ENCODE measurements around the gene CROCC2. TPM values are rescaled to one million over a fixed set of nuclear protein-coding genes. Genes with fewer than 3 reads are reported as not detected.

CROCC2 gene
- total and polyA plus RNA-seq, 2 experiments from 2014 or later = not detected

DNA sequence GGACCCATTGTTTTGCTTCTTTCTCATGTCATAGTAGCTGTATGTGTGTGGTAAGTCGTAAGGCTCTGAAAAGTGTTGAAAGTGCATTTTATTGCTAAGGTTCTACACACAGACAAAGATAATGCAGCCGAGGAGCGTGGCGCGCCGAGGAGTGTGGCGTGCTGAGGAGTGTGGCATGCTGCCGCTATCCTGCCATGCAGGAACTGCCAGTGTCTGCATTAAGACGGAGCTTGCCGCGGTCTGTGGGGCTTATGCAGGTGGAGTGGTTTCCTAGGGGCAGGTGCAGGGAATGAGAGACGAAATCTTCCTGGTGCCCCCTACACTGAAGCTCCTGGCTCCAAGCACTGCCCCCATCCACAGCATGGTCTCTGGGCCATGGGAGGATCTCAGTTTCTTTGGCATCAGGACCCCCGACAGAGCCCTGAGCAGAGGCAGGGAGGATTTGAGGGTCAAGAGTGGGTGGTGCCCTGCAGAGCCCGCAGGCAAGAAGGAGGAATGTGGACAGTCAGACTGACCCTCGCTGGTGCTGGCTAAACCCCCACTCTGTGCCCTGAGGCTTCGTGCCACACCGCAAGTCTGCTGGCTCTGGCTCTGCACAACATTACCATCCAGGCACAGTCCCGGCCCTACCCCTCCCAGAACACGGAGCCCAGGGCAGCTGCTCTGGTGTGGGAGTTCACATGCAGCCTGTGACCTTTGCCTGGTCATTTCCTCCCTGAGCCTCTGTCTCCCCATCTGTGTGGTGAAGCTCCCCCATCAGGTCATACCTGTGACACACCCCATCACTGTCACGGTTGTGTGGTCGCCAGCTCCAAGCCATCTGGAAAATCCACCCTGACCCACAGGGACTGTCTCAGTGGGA is 95.5 kb downstream of the CROCC2 start:
- DNase-seq (ENCODE audit: low read depth in 1 of 2, low spot score in 1 of 2) = no peak
- TF ChIP-seq, protein P1, sequence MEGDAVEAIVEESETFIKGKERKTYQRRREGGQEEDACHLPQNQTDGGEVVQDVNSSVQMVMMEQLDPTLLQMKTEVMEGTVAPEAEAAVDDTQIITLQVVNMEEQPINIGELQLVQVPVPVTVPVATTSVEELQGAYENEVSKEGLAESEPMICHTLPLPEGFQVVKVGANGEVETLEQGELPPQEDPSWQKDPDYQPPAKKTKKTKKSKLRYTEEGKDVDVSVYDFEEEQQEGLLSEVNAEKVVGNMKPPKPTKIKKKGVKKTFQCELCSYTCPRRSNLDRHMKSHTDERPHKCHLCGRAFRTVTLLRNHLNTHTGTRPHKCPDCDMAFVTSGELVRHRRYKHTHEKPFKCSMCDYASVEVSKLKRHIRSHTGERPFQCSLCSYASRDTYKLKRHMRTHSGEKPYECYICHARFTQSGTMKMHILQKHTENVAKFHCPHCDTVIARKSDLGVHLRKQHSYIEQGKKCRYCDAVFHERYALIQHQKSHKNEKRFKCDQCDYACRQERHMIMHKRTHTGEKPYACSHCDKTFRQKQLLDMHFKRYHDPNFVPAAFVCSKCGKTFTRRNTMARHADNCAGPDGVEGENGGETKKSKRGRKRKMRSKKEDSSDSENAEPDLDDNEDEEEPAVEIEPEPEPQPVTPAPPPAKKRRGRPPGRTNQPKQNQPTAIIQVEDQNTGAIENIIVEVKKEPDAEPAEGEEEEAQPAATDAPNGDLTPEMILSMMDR (IDR thresholded peaks at IDR 0.05; ENCODE audit: low read depth, low read length) = no peak
- Histone ChIP-seq H3K27me3 (peaks cover 33% of the 10 kb centered on the region), H3K9me3 (ENCODE audit: low read depth) (no peaks in the 10 kb centered on the region), H3K36me3 (no peaks in the 10 kb centered on the region), H3K4me3 (no peak overlapping the region), H3K27ac (no peak overlapping the region), H3K4me1 (ENCODE audit: low read depth) (no peaks in the 10 kb centered on the region)

DNA sequence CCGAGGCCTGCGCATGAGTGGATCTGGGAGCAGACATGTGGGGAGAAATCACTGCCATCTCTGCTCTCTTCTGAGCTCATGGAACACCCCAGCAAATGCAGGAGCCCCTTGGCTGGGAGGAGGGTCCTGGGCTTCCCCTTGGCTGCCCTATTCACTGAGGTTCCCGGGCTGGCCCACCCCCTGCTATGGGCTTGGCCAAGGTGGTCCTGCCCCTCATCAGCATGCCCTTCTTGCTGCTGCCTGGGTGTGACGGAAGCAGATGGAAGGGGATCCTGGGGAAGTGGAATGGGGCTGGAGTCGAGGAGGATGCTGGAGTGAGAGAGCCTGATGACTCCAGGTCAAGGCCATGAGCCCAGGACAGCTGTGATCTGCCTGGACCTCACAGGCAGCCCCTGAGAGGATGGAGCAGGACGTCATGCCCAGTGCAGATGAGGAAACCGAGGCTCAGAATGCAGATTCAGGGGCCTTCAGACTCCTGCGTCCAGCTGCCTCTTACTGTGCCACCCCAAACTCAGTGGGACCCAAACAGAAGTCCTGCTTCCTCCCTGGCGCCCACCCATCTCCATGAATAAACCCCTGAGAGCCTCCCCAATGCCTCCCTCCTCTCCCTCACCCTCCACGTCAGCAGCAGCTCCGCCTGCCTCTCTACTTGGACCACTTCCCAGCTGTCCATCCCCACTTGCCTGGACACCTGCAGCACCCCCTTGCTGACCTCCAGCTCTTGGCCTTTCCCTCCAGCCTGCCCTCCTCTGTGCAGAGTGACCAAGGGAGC is 96.3 kb downstream of the CROCC2 start:
- Histone ChIP-seq H3K36me3 (no peaks in the 10 kb centered on the region), H3K4me1 (ENCODE audit: low read depth) (no peaks in the 10 kb centered on the region), H3K27me3 (peaks cover 33% of the 10 kb centered on the region), H3K4me3 (no peak overlapping the region), H3K9me3 (ENCODE audit: low read depth) (no peaks in the 10 kb centered on the region), H3K27ac (no peak overlapping the region)
- TF ChIP-seq, protein P1 (IDR thresholded peaks at IDR 0.05; ENCODE audit: low read depth, low read length) = no peak
- DNase-seq (ENCODE audit: low read depth in 1 of 2, low spot score in 1 of 2) = no peak

DNA sequence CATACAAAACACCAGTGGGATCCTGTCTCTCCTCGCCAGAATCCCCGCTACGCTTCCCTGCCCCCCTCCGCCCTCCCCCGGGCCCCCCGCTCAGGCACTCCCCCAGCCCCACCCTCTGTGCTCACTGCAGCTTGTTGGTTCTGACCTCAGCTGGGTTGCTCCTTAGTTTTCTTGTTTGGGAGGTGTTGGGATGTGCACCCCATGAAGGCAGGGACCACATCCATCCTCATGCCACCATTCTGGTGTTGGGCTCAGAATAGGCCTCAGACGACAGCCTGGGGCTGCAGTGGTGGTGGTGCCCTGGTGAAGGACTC is 96.9 kb downstream of the CROCC2 start:
- no peak overlapping the region for H3K27ac ChIP-seq
- TF ChIP-seq, protein P1 (IDR thresholded peaks at IDR 0.05; ENCODE audit: low read depth, low read length) = no peak
- no peaks in the 10 kb centered on the region for H3K4me1 ChIP-seq (ENCODE audit: low read depth)
- no peak overlapping the region for H3K4me3 ChIP-seq
- no peaks in the 10 kb centered on the region for H3K36me3 ChIP-seq
- peaks cover 33% of the 10 kb centered on the region for H3K27me3 ChIP-seq
- H3K9me3 ChIP-seq (ENCODE audit: low read depth) = no peaks in the 10 kb centered on the region
- DNase-seq (ENCODE audit: low read depth in 1 of 2, low spot score in 1 of 2) = no peak

DNA sequence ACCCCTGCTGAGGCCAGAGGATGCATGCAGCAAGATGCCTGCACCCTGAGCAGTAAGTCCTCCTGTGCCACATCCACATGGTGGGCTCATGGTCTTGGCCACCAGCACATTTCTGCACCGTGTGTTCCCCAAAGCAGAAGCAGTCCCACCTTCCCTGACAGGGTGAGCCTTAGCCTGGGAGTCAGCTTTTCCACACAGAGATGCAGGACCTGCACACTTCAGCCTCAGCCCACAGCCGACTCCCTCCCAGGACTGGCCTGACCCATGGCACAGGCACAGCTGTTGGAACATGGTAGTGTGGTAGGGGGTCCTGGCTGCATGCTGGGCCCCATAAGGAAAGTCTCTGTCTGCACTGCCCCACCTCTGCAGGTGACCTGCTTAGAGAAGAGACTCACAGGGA is 97.2 kb downstream of the CROCC2 start:
- H3K36me3 ChIP-seq = no peaks in the 10 kb centered on the region

DNA sequence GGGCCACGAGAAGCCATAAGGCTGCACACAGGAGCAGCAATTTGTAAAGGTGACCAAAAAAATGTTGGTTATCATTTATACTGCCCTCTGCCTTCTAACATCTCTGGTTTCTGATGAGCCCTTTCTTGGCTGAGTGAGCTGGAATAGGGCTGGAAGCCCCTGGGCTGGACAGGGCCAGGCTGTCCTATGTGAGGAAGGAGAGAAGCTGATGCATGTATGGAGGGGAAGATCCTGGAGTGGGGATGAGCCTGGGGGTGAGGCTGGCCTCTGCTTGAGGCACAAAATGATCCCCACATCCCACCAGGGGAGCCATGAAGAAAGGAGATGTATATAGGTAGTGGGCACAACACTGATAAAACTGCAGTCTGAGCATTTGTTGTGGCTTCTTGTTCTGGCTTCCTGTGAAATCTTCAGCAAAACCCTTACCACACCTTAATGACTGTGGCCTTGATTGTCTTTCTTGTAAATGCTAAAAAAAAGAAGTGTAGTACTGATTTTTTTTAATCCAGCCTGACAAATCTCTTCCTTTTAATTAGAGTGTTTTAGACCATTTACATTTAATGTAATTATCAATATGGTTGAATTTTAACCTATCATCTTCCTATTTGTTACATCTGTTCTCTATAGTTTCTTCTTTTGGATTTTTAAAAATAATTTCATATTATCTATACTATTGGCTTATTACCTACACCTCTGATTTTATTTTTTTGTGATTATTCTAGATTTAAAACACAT is 97.9 kb downstream of the CROCC2 start:
- TF ChIP-seq, protein P1 (IDR thresholded peaks at IDR 0.05; ENCODE audit: low read depth, low read length) = no peak
- H3K9me3 ChIP-seq (ENCODE audit: low read depth) = no peaks in the 10 kb centered on the region
- H3K4me3 ChIP-seq = no peak overlapping the region
- DNase-seq (ENCODE audit: low read depth in 1 of 2, low spot score in 1 of 2) = no peak
- no peaks in the 10 kb centered on the region for H3K4me1 ChIP-seq (ENCODE audit: low read depth)
- no peaks in the 10 kb centered on the region for H3K36me3 ChIP-seq
- no peak overlapping the region for H3K27ac ChIP-seq
- peaks cover 29% of the 10 kb centered on the region for H3K27me3 ChIP-seq

More for the DNA sequence above, 97.2 kb downstream of the CROCC2 start:
- Histone ChIP-seq H3K27me3 (peaks cover 33% of the 10 kb centered on the region), H3K4me1 (ENCODE audit: low read depth) (no peaks in the 10 kb centered on the region), H3K9me3 (ENCODE audit: low read depth) (no peaks in the 10 kb centered on the region), H3K4me3 (no peak overlapping the region), H3K27ac (no peak overlapping the region)
- DNase-seq (ENCODE audit: low read depth in 1 of 2, low spot score in 1 of 2) = no peak
- TF ChIP-seq, protein P1 (IDR thresholded peaks at IDR 0.05; ENCODE audit: low read depth, low read length) = no peak
